Skeletal muscle tissue (tissue), 4 donors: ENCODE data around the gene SERPINB10. TPM values are rescaled to one million over a fixed set of nuclear protein-coding genes. Genes with fewer than 3 reads are reported as not detected.

ENCODE experiments used
- H3K27ac ChIP-seq: one replicate; pipeline ENCODE4 v1.7.0; 2013; ENCODE audit warnings: mild to moderate bottlenecking, low read depth, low read length, inconsistent platforms
- H3K27me3 ChIP-seq, 3 donors: one replicate each; pipeline ENCODE4 v1.7.0; 2013; ENCODE audit warnings: low read length in 3 of 3; ENCODE audit not compliant: control insufficient read depth in 3 of 3, insufficient read depth in 3 of 3
- H3K36me3 ChIP-seq, 3 donors: one replicate each; pipeline ENCODE4 v1.7.0; 2013; ENCODE audit warnings: low read length in 3 of 3; ENCODE audit not compliant: control insufficient read depth in 3 of 3, insufficient read depth in 3 of 3
- H3K4me1 ChIP-seq, 3 donors: one replicate each; pipeline ENCODE4 v1.7.0; 2013; ENCODE audit warnings: low read length in 3 of 3, mild to moderate bottlenecking in 3 of 3; ENCODE audit not compliant: control insufficient read depth in 3 of 3, insufficient read depth in 3 of 3
- H3K4me3 ChIP-seq, 3 donors: one replicate each; pipeline ENCODE4 v1.7.0; 2013; ENCODE audit warnings: low read length in 3 of 3
- H3K9ac ChIP-seq, 3 donors: one replicate each; pipeline ENCODE4 v1.7.0; 2013; ENCODE audit warnings: low read length in 3 of 3, mild to moderate bottlenecking in 3 of 3, moderate library complexity in 2 of 3, low read depth in 1 of 3
- H3K9me3 ChIP-seq, 3 donors: one replicate each; pipeline ENCODE4 v1.7.0; 2013; ENCODE audit warnings: low read length in 3 of 3; ENCODE audit not compliant: control insufficient read depth in 3 of 3
- total RNA-seq: library from RNA; depleted of rRNA; stranded (reverse); fragments of >200 nt; gene quantifications from one replicate; pipeline ENCODE4 v1.2.3, GENCODE V29; 2014
- donor health status: Osteomylitis.

Gene SERPINB10
- total RNA-seq, 1 donor from 2014 or later: 1.0 TPM

GRCh38 chr18:63975628-63976027 is 67.9 kb downstream of the SERPINB10 start:
- Histone ChIP-seq H3K27me3 (no peaks in the 10 kb centered on the region), H3K9ac (no peak overlapping the region), H3K9me3 (no peaks in the 10 kb centered on the region), H3K27ac (peak overlapping the region; percentile 44), H3K36me3 (peaks cover 0 to under 1% (median 0%) of the 10 kb centered on the region in 3 donors), H3K4me3 (no peak overlapping the region), H3K4me1 (peaks cover 0 to 18% (median under 1%) of the 10 kb centered on the region in 3 donors)

DNA sequence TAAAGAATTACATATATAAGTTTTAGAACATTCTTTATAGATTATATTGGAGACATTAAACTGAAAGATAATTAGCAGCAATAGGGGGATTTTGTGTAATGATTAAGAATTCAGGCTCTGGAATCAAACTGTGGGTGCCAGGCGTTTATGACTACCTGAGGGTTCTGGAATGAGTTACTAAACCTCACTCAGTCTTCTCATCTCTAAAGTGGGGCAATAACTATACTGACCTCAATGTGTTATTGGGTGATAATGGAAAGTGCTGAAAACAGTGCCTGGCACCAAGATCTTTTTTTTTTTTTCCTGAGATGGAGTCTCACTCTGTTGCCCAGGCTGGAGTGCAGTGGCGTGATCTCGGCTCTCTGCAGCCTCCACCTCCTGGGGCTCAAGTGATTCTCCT is 69.3 kb downstream of the SERPINB10 start:
- Histone ChIP-seq H3K4me1 (peaks cover 0 to 10% (median 0%) of the 10 kb centered on the region in 3 donors), H3K36me3 (peaks cover 0 to 3% (median 0%) of the 10 kb centered on the region in 3 donors), H3K9ac (no peak overlapping the region)

GRCh38 chr18:63979409-63979920 is 71.7 kb downstream of the SERPINB10 start:
- peak overlapping the region in 2 of 3 donors; percentile 28 to 34 for H3K9ac ChIP-seq
- H3K4me3 ChIP-seq: peak overlapping the region; percentile 3 to 57 (median 11)
- H3K27me3 ChIP-seq: no peaks in the 10 kb centered on the region
- no peaks in the 10 kb centered on the region for H3K9me3 ChIP-seq
- no peak overlapping the region for H3K27ac ChIP-seq
- H3K36me3 ChIP-seq: peaks cover 0 to 10% (median 0%) of the 10 kb centered on the region in 3 donors
- peaks cover 0 to 10% (median 0%) of the 10 kb centered on the region in 3 donors for H3K4me1 ChIP-seq

More for the DNA sequence above, 69.3 kb downstream of the SERPINB10 start:
- H3K9me3 ChIP-seq: no peaks in the 10 kb centered on the region
- H3K27ac ChIP-seq: no peak overlapping the region
- no peak overlapping the region for H3K4me3 ChIP-seq
- no peaks in the 10 kb centered on the region for H3K27me3 ChIP-seq

GRCh38 chr18:63980027-63980426 is 72.3 kb downstream of the SERPINB10 start:
- no peak overlapping the region for H3K27ac ChIP-seq
- peaks cover 0 to 10% (median 0%) of the 10 kb centered on the region in 3 donors for H3K36me3 ChIP-seq
- H3K4me3 ChIP-seq: peak overlapping the region in 1 of 3 donors; percentile 57

DNA sequence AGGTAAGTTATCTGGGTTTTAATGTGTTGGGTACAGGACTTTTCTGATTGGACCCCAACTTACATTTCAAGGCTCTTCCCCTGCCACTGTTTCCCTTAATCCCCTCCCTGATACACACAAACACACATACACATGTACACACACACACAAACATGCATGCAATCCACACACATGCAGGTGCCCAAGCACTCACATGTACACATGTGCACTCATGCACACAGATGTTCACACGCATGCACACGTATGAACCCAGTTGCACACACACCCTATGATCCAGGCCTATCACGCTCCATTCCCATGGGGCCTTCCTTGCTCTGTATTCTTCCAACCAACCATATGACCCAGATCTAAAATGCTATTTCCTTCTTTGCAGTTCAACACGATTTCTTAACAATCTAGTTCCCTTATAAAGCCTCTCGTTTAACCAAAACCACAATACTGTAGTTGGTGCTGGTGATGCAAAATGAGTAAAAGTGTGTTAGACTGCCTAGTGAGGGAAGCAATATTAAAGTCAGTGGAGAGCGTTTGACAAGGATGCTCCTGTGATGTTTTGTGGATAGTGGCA is 73.2 kb downstream of the SERPINB10 start:
- no peaks in the 10 kb centered on the region for H3K9me3 ChIP-seq
- H3K4me1 ChIP-seq: peaks cover 0 to 10% (median 0%) of the 10 kb centered on the region in 3 donors
- H3K27me3 ChIP-seq: no peaks in the 10 kb centered on the region
- peaks cover 0 to 12% (median 3%) of the 10 kb centered on the region in 3 donors for H3K36me3 ChIP-seq
- no peak overlapping the region for H3K27ac ChIP-seq
- H3K4me3 ChIP-seq: no peak overlapping the region
- H3K9ac ChIP-seq: no peak overlapping the region

More at GRCh38 chr18:63980027-63980426, 72.3 kb downstream of the SERPINB10 start:
- H3K9me3 ChIP-seq: no peaks in the 10 kb centered on the region
- H3K9ac ChIP-seq: peak overlapping the region in 1 of 3 donors; percentile 34
- peaks cover 0 to 10% (median 0%) of the 10 kb centered on the region in 3 donors for H3K4me1 ChIP-seq
- no peaks in the 10 kb centered on the region for H3K27me3 ChIP-seq

DNA sequence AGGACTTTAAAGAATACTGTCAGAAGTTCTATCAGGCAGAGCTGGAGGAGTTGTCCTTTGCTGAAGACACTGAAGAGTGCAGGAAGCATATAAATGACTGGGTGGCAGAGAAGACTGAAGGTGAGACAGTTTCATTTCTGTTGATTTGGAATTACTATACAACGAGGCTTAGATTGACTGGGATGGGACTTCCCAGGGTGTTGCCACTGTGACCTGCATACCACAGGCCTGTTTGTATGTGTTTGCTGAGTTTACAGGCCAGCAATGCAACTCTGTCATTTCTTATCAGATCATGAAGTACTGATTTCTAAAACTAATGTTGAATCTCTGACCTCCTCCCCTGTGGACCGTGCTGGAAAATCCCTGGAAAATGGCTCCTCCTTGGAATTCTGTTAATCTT is 74.0 kb downstream of the SERPINB10 start:
- Histone ChIP-seq H3K27ac (no peak overlapping the region), H3K36me3 (peaks cover 0 to 12% (median 3%) of the 10 kb centered on the region in 3 donors), H3K9me3 (no peaks in the 10 kb centered on the region), H3K4me1 (peaks cover 0 to 10% (median 0%) of the 10 kb centered on the region in 3 donors), H3K9ac (no peak overlapping the region), H3K4me3 (no peak overlapping the region), H3K27me3 (no peaks in the 10 kb centered on the region)

- H3K4me3 ChIP-seq: no peak overlapping the region
- peaks cover 0 to 14% (median 3%) of the 10 kb centered on the region in 3 donors for H3K36me3 ChIP-seq
- H3K9me3 ChIP-seq: no peaks in the 10 kb centered on the region
- no peak overlapping the region for H3K9ac ChIP-seq
- H3K4me1 ChIP-seq: peaks cover 0 to 10% (median 0%) of the 10 kb centered on the region in 3 donors
- H3K27ac ChIP-seq: no peak overlapping the region
- no peaks in the 10 kb centered on the region for H3K27me3 ChIP-seq
These were observed 74.6 kb downstream of the SERPINB10 start for GRCh38 chr18:63982361-63982760.

Other genes starting within 250 kb of the SERPINB10 start
- not detected for gene SERPINB3, start 246.1 kb upstream of the SERPINB10 start, total RNA-seq
- gene SERPINB11, start 205.0 kb upstream of the SERPINB10 start, total RNA-seq: not detected
- gene SERPINB7, start 132.5 kb upstream of the SERPINB10 start, total RNA-seq: not detected
- not detected for gene SERPINB2, start 20.3 kb upstream of the SERPINB10 start, total RNA-seq
- not detected for gene HMSD, start 41.3 kb downstream of the SERPINB10 start, total RNA-seq
- 1.0 TPM for gene SERPINB8, start 62.1 kb downstream of the SERPINB10 start, total RNA-seq
- not detected for gene LINC00305, start 241.1 kb downstream of the SERPINB10 start, total RNA-seq